Neural progenitor cell (in vitro differentiated cells): ENCODE results near the gene RNU2-1. TPM values are rescaled to one million over a fixed set of nuclear protein-coding genes. Genes with fewer than 3 reads are reported as not detected.
A peak's percentile ranks its signal among the peaks of the same experiment; 100 is the strongest.

Experiments
- DNase-seq: peaks from one replicate; pipeline ENCODE4 v3.0.0-alpha.2; 2016; ENCODE audit warnings: low spot score
- H2AFZ ChIP-seq: fragments of 200-600 bp; sonication (generic); replicated peaks from 2 replicates; pipeline ENCODE4 v1.6.1; 2016; ENCODE audit warnings: antibody characterized with exemption
- H3F3A ChIP-seq: fragments of 200-600 bp; sonication (generic); 2 replicates; pipeline ENCODE4 v1.6.1; 2016; ENCODE audit warnings: antibody characterized with exemption, low read depth
- H3K27ac ChIP-seq: fragments of 200-600 bp; sonication (generic); 2 replicates; pipeline ENCODE4 v1.5.1; 2016; ENCODE audit warnings: mild to moderate bottlenecking
- H3K27me3 ChIP-seq: fragments of 200-600 bp; sonication (generic); 2 replicates; pipeline ENCODE4 v1.6.1; 2016; ENCODE audit warnings: mild to moderate bottlenecking, moderate library complexity
- H3K36me3 ChIP-seq: fragments of 200-600 bp; sonication (generic); 2 replicates; pipeline ENCODE4 v1.5.1; 2016
- H3K4me1 ChIP-seq: fragments of 200-600 bp; sonication (generic); 2 replicates; pipeline ENCODE4 v1.6.1; 2016; ENCODE audit warnings: mixed run types
- H3K4me2 ChIP-seq: fragments of 200-600 bp; sonication (generic); 2 replicates; pipeline ENCODE4 v1.6.1; 2016
- H3K4me3 ChIP-seq: fragments of 200-600 bp; sonication (generic); 2 replicates; pipeline ENCODE4 v1.5.1; 2016
- H3K79me2 ChIP-seq: fragments of 200-600 bp; sonication (generic); 2 replicates; pipeline ENCODE4 v1.6.1; 2016; ENCODE audit warnings: low read depth
- H3K9ac ChIP-seq: fragments of 200-600 bp; sonication (generic); 2 replicates; pipeline ENCODE4 v1.6.1; 2016
- H3K9me3 ChIP-seq: fragments of 200-600 bp; sonication (generic); 2 replicates; pipeline ENCODE4 v1.5.1; 2016; ENCODE audit warnings: low read depth
- H4K20me1 ChIP-seq: fragments of 200-600 bp; sonication (generic); 2 replicates; pipeline ENCODE4 v1.6.1; 2016; ENCODE audit warnings: low read depth
- H3K27ac Mint-ChIP-seq: 3 replicates; pipeline ENCODE4 v1.8.0; 2021; ENCODE audit warnings: mixed read lengths
- H3K27me3 Mint-ChIP-seq: 2 replicates; pipeline ENCODE4 v1.8.0; 2022; ENCODE audit warnings: low read depth, mild to moderate bottlenecking, inconsistent platforms, moderate library complexity, mixed read lengths; ENCODE audit not compliant: insufficient read depth
- H3K36me3 Mint-ChIP-seq: 3 replicates; pipeline ENCODE4 v1.8.0; 2021; ENCODE audit warnings: mixed read lengths
- H3K4me1 Mint-ChIP-seq: 3 replicates; pipeline ENCODE4 v1.8.0; 2021; ENCODE audit warnings: mixed read lengths
- H3K4me3 Mint-ChIP-seq: 3 replicates; pipeline ENCODE4 v1.8.0; 2021; ENCODE audit warnings: mild to moderate bottlenecking, moderate library complexity, mixed read lengths
- H3K9me3 Mint-ChIP-seq: 3 replicates; pipeline ENCODE4 v1.8.0; 2020; ENCODE audit warnings: mixed read lengths
- CTCF ChIP-seq: fragments of 200-600 bp; sonication (generic); IDR thresholded peaks from 2 replicates; pipeline ENCODE4 v1.5.1; 2017; ENCODE audit warnings: antibody characterized with exemption, mild to moderate bottlenecking
- EZH2 ChIP-seq: fragments of 200-600 bp; sonication (generic); IDR thresholded peaks from 2 replicates; pipeline ENCODE4 v1.6.1; 2017; ENCODE audit warnings: antibody characterized with exemption, mild to moderate bottlenecking, moderate library complexity
- EZH2phosphoT487 ChIP-seq: fragments of 200-600 bp; sonication (generic); IDR thresholded peaks from 2 replicates; pipeline ENCODE4 v1.6.1; 2017; ENCODE audit warnings: antibody characterized with exemption
- total RNA-seq: library from RNA; depleted of rRNA; stranded (reverse); fragments of >200 nt; gene quantifications from 2 replicates; pipeline ENCODE4 v1.2.3, GENCODE V29; 2015; ENCODE audit warnings: low replicate concordance

The RNU2-1 gene
- total RNA-seq, 1 donor from 2014 or later = not detected

GRCh38 chr17:43224146-43224705, 9.6 kb downstream of the RNU2-1 start:
- no peak for DNase-seq
- no peaks in the 10 kb centered on the region for H3K4me1 ChIP-seq
- H3K9me3 Mint-ChIP-seq = no peaks in the 10 kb centered on the region
- no peak overlapping the region for H3K9ac ChIP-seq
- H3K79me2 ChIP-seq = no peaks in the 10 kb centered on the region
- no peak overlapping the region for H3K27ac Mint-ChIP-seq
- H3K4me1 Mint-ChIP-seq = peaks cover 2% of the 10 kb centered on the region
- no peaks in the 10 kb centered on the region for H3K9me3 ChIP-seq
- H2AFZ ChIP-seq = no peak overlapping the region
- H3F3A ChIP-seq = no peaks in the 10 kb centered on the region
- no peaks in the 10 kb centered on the region for H3K27me3 ChIP-seq
- no peak overlapping the region for H3K4me3 Mint-ChIP-seq
- TF ChIP-seq EZH2 (no peak), CTCF (no peak), EZH2phosphoT487 (no peak)
- H3K27me3 Mint-ChIP-seq = peaks cover 3% of the 10 kb centered on the region
- no peaks in the 10 kb centered on the region for H3K36me3 Mint-ChIP-seq
- no peaks in the 10 kb centered on the region for H4K20me1 ChIP-seq
- no peak overlapping the region for H3K4me3 ChIP-seq
- H3K36me3 ChIP-seq = no peaks in the 10 kb centered on the region
- H3K4me2 ChIP-seq = no peak overlapping the region
- H3K27ac ChIP-seq = no peak overlapping the region

- Mint-ChIP-seq H3K4me3 (no peak overlapping the region), H3K9me3 (no peaks in the 10 kb centered on the region), H3K27ac (no peak overlapping the region), H3K36me3 (no peaks in the 10 kb centered on the region), H3K27me3 (peaks cover 3% of the 10 kb centered on the region), H3K4me1 (peaks cover 2% of the 10 kb centered on the region)
- H3K4me1 ChIP-seq = no peaks in the 10 kb centered on the region
- H2AFZ ChIP-seq = no peak overlapping the region
- no peak overlapping the region for H3K9ac ChIP-seq
- no peaks in the 10 kb centered on the region for H3K79me2 ChIP-seq
- no peak overlapping the region for H3K4me3 ChIP-seq
- H3K9me3 ChIP-seq = no peaks in the 10 kb centered on the region
- no peaks in the 10 kb centered on the region for H3K27me3 ChIP-seq
- no peak overlapping the region for H3K27ac ChIP-seq
- H3F3A ChIP-seq = no peaks in the 10 kb centered on the region
- peak; percentile 10 for DNase-seq
- no peaks in the 10 kb centered on the region for H4K20me1 ChIP-seq
- TF ChIP-seq EZH2phosphoT487 = no peak
- TF ChIP-seq CTCF = no peak
- no peak for TF ChIP-seq EZH2
- H3K36me3 ChIP-seq = no peaks in the 10 kb centered on the region
- H3K4me2 ChIP-seq = no peak overlapping the region
Measured at GRCh38 chr17:43220511-43221125, 13.2 kb downstream of the RNU2-1 start.

DNA sequence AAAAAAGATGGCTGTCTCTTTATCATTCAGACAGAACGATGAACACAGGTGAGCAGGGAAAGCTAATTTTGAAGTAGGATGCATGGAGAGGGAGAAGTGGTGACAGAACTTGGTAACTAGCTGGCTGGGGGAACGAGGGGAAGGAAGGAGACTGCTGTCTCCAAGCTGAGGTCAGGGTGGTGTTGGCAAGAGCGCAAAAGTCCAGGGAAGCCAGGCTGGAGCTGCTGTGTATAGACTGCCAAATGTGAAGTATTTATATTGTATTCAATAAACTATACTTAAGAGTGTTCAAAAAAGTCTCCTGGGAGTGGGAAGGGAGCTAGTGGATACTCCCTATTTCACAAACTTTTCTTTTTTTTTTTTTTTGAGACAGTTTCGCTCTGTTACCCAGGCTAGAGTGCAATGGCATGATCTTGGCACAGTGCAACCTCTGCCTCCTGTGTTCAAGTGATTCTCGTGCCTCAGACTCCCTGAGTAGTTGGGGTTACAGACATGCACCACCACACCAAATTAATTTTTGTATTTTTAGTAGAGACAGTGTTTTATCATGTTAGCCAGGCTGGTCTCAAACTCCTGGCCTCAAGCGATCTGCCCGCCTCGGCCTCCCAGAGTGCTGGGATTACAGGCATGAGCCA, 13.9 kb downstream of the RNU2-1 start:
- Histone ChIP-seq H4K20me1 (no peaks in the 10 kb centered on the region), H3K4me2 (no peak overlapping the region), H3K4me1 (no peaks in the 10 kb centered on the region), H3K9ac (no peak overlapping the region), H3K27ac (no peak overlapping the region), H3K79me2 (no peaks in the 10 kb centered on the region), H2AFZ (no peak overlapping the region), H3F3A (no peaks in the 10 kb centered on the region), H3K27me3 (no peaks in the 10 kb centered on the region), H3K4me3 (no peak overlapping the region), H3K9me3 (no peaks in the 10 kb centered on the region), H3K36me3 (no peaks in the 10 kb centered on the region)
- Mint-ChIP-seq H3K9me3 (no peaks in the 10 kb centered on the region), H3K4me3 (peak overlapping the region; percentile 27), H3K27ac (peak overlapping the region; percentile 43), H3K36me3 (no peaks in the 10 kb centered on the region), H3K4me1 (peaks cover 2% of the 10 kb centered on the region), H3K27me3 (peaks cover 4% of the 10 kb centered on the region)
- DNase-seq = no peak
- TF ChIP-seq CTCF (no peak), EZH2phosphoT487 (no peak), EZH2 (no peak)
